Activated T-helper 17 cell treated with anti-CD3 and anti-CD28 coated beads, Interleukin-2, amount 50 U/mL, for 72 hours (primary cell): ENCODE measurements around the gene UGT2B10. TPM values are rescaled to one million over a fixed set of nuclear protein-coding genes. Genes with fewer than 3 reads are reported as not detected.

Experiments
- total RNA-seq, 2 donors: library from RNA; stranded (reverse); gene quantifications; one replicate each; pipeline ENCODE4 v1.2.3, GENCODE V29; 2022

UGT2B10 gene
- total RNA-seq, 2 donors from 2014 or later, result not detected

Other genes starting within 250 kb of the UGT2B10 start
- not detected for gene UGT2B17, start 239.7 kb upstream of the UGT2B10 start, total RNA-seq
- gene UGT2B15, start 145.3 kb upstream of the UGT2B10 start, total RNA-seq, result not detected
- not detected for gene UGT2A3, start 135.8 kb downstream of the UGT2B10 start, total RNA-seq